ENCODE results near the gene ZNF525.

DNA sequence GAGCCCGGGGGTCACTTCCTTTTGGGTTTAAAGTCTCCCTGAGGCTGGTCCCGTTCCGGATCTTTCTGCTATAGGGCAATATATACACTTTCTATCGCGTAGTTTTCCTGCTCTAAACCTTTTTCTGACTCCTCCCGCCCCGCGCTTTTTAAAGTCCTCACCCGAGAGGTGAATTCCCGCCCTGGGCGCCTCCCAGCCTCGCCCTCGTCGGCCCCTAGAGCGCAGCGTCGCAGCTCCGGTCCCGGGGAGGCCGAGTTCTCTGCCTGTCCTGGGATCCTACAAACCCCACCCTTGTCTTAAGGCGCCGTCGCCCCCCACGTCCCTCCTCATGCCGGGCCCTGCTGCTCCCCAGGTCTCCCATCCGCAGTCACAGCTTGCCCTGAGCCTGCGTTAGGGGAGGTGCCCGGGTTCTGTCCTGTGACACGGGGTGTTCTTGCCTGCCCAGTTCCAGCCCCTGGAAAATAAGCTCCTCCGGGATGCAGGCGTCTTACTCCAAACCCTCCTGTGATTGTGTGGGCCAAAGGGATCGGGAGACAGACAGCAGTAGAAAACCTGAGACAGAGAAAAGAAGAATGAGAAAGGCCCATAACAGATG lies 491 bp downstream of the ZNF525 start:
- TF ChIP-seq POLR2A (IDR thresholded peaks at IDR 0.05) (no peak), POLR2AphosphoS5 (IDR thresholded peaks at IDR 0.05) (no peak)
- TF ChIP-seq, protein P1, sequence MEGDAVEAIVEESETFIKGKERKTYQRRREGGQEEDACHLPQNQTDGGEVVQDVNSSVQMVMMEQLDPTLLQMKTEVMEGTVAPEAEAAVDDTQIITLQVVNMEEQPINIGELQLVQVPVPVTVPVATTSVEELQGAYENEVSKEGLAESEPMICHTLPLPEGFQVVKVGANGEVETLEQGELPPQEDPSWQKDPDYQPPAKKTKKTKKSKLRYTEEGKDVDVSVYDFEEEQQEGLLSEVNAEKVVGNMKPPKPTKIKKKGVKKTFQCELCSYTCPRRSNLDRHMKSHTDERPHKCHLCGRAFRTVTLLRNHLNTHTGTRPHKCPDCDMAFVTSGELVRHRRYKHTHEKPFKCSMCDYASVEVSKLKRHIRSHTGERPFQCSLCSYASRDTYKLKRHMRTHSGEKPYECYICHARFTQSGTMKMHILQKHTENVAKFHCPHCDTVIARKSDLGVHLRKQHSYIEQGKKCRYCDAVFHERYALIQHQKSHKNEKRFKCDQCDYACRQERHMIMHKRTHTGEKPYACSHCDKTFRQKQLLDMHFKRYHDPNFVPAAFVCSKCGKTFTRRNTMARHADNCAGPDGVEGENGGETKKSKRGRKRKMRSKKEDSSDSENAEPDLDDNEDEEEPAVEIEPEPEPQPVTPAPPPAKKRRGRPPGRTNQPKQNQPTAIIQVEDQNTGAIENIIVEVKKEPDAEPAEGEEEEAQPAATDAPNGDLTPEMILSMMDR (IDR thresholded peaks at IDR 0.05) = no peak
